IMR-90 (cell line): ENCODE measurements around the gene USP32. TPM values are rescaled to one million over a fixed set of nuclear protein-coding genes. Genes with fewer than 3 reads are reported as not detected.

Source experiments
- ATAC-seq: fragments of 200-7000 bp; cut with Tn5 transposase; 2 replicates; pipeline ENCODE4 v1.9.1; 2020; ENCODE audit warnings: low read depth, mild to moderate bottlenecking, moderate library complexity
- BruUV-seq: library from RNA; stranded (reverse); fragments of 400-500 nt; replicated peaks from 2 replicates; lab custom pipeline; 2021; lab: Mats Ljungman, UMichigan
- CTCF ChIA-PET: fragments of 300-600 bp; formaldehyde crosslinking; extraction: SDS; loops from one replicate; lab custom pipeline; 2021; ENCODE audit warnings: antibody characterized with exemption; lab: Yijun Ruan, JAX
- POLR2A ChIA-PET: fragments of 300-600 bp; sonication (Branson Sonifier 250); formaldehyde crosslinking; loops from one replicate; lab custom pipeline; 2022; ENCODE audit warnings: antibody characterized with exemption; ENCODE audit not compliant: unreplicated experiment; lab: Charles Lee
- DNase-seq: peaks from one replicate; pipeline ENCODE4 v3.0.0; 2013
- H2AFZ ChIP-seq: replicated peaks from 2 replicates; pipeline ENCODE3; 2013; ENCODE audit warnings: low read length, mild to moderate bottlenecking; ENCODE audit not compliant: poor library complexity
- H2AK5ac ChIP-seq: 2 replicates; pipeline ENCODE4 v1.6.1; 2013; ENCODE audit warnings: low read depth, low read length, inconsistent platforms
- H2AK9ac ChIP-seq: replicated peaks from 2 replicates; pipeline ENCODE3; 2013; ENCODE audit warnings: mild to moderate bottlenecking, low read depth, low read length, moderate library complexity; ENCODE audit not compliant: poor library complexity
- H2BK120ac ChIP-seq: 2 replicates; pipeline ENCODE4 v1.6.1; 2013; ENCODE audit warnings: low read depth, low read length, inconsistent platforms
- H2BK15ac ChIP-seq: 3 replicates; pipeline ENCODE4 v1.6.1; 2013; ENCODE audit warnings: low read depth, low read length, inconsistent platforms
- H2BK20ac ChIP-seq: 2 replicates; pipeline ENCODE4 v1.6.1; 2013; ENCODE audit warnings: low read depth, mild to moderate bottlenecking, inconsistent platforms, low read length, moderate library complexity
- H2BK5ac ChIP-seq: 2 replicates; pipeline ENCODE4 v1.6.1; 2013; ENCODE audit warnings: mild to moderate bottlenecking, low read depth, low read length, inconsistent platforms; ENCODE audit not compliant: poor library complexity, severe bottlenecking
- H3K14ac ChIP-seq: replicated peaks from 2 replicates; pipeline ENCODE4 v1.6.1; 2013; ENCODE audit warnings: low read depth, low read length, inconsistent platforms
- H3K18ac ChIP-seq: 2 replicates; pipeline ENCODE4 v1.6.1; 2013; ENCODE audit warnings: low read depth, low read length, control low read depth
- H3K23ac ChIP-seq: 2 replicates; pipeline ENCODE4 v1.6.1; 2013; ENCODE audit warnings: low read depth, low read length, inconsistent platforms
- H3K27ac ChIP-seq: 2 replicates; pipeline ENCODE4 v1.5.1; 2013; ENCODE audit warnings: mild to moderate bottlenecking, control low read depth, low read length; ENCODE audit not compliant: insufficient read depth
- H3K27me3 ChIP-seq: 2 replicates; pipeline ENCODE4 v1.6.1; 2013; ENCODE audit warnings: low read length; ENCODE audit not compliant: control insufficient read depth, insufficient read depth
- H3K36me3 ChIP-seq: 2 replicates; pipeline ENCODE4 v1.6.1; 2013; ENCODE audit warnings: low read length, mixed read lengths; ENCODE audit not compliant: control insufficient read depth, insufficient read depth
- H3K4ac ChIP-seq: 2 replicates; pipeline ENCODE4 v1.6.1; 2013; ENCODE audit warnings: low read depth, low read length, inconsistent platforms
- H3K4me1 ChIP-seq: 2 replicates; pipeline ENCODE4 v1.6.1; 2013; ENCODE audit warnings: low read length, mixed read lengths; ENCODE audit not compliant: control insufficient read depth, insufficient read depth
- H3K4me2 ChIP-seq: 2 replicates; pipeline ENCODE4 v1.6.1; 2013; ENCODE audit warnings: low read depth, mild to moderate bottlenecking, control low read depth, low read length, moderate library complexity
- H3K4me3 ChIP-seq: 2 replicates; pipeline ENCODE4 v1.5.1; 2013; ENCODE audit warnings: low read depth, mild to moderate bottlenecking, control low read depth, low read length, moderate library complexity; ENCODE audit not compliant: insufficient read depth
- H3K56ac ChIP-seq: 2 replicates; pipeline ENCODE4 v1.6.1; 2013; ENCODE audit warnings: low read length, inconsistent platforms; ENCODE audit not compliant: insufficient read depth; ENCODE audit errors: extremely low read depth
- H3K79me1 ChIP-seq, 2 experiments: 2 replicates each; pipeline ENCODE4 v1.6.1; 2013; ENCODE audit warnings: low read length in 2 of 2, inconsistent platforms in 1 of 2, low read depth in 1 of 2
- H3K9ac ChIP-seq: 2 replicates; pipeline ENCODE4 v1.6.1; 2013; ENCODE audit warnings: low read depth, low read length, control low read depth
- H3K9me1 ChIP-seq: 2 replicates; pipeline ENCODE4 v1.6.1; 2013; ENCODE audit warnings: low read length, inconsistent platforms; ENCODE audit not compliant: insufficient read depth
- H3K9me3 ChIP-seq: 2 replicates; pipeline ENCODE4 v1.6.1; 2013; ENCODE audit warnings: low read length; ENCODE audit not compliant: control insufficient read depth, insufficient read depth
- H4K20me1 ChIP-seq: 2 replicates; pipeline ENCODE4 v1.6.1; 2013; ENCODE audit warnings: low read length, inconsistent platforms; ENCODE audit not compliant: insufficient read depth
- H4K5ac ChIP-seq: 2 replicates; pipeline ENCODE4 v1.6.1; 2013; ENCODE audit warnings: mild to moderate bottlenecking, low read depth, low read length, control low read depth
- H4K8ac ChIP-seq, 2 experiments: 2 replicates each; pipeline ENCODE4 v1.6.1; 2013; ENCODE audit warnings: low read depth in 2 of 2, low read length in 2 of 2, control low read depth in 1 of 2, inconsistent platforms in 1 of 2
- H4K91ac ChIP-seq: 2 replicates; pipeline ENCODE4 v1.6.1; 2013; ENCODE audit warnings: low read depth, low read length, inconsistent platforms; ENCODE audit not compliant: insufficient read depth
- FOS ChIP-seq: fragments of 150-350 bp; IDR thresholded peaks from 2 replicates; pipeline ENCODE4 v1.6.1; 2016; ENCODE audit warnings: low read depth, low read length
- MXI1 ChIP-seq: IDR thresholded peaks from 2 replicates; pipeline ENCODE4 v1.6.1; 2012; ENCODE audit warnings: low read depth, mild to moderate bottlenecking, low read length, moderate library complexity, borderline replicate concordance
- POLR2A ChIP-seq: IDR thresholded peaks from 2 replicates; pipeline ENCODE4 v1.6.1; 2012; ENCODE audit warnings: mild to moderate bottlenecking, low read depth, low read length
- WGBS, 2 experiments: methylation state at CpG; one replicate each; pipeline versions ENCODE4 v1.1.5 to v1.1.7; 2013; ENCODE audit warnings: missing lambda C conversion rate in 2 of 2; ENCODE audit not compliant: insufficient read length in 1 of 2; ENCODE audit errors: extremely low coverage in 2 of 2; 5-methylcytosine and 5-hydroxymethylcytosine counted together
- dilution Hi-C: fragments of 300-500 bp; cut with HindIII; formaldehyde crosslinking; loops from one replicate; pipeline ENCODE4 v1.14.3; 2018; ENCODE audit warnings: low sequenced_read_pairs; ENCODE audit not compliant: unreplicated experiment
- in situ Hi-C: fragments of 300-500 bp; cut with MboI; formaldehyde crosslinking; loops from 3 replicates; pipeline ENCODE4 v1.14.3; 2019; ENCODE audit warnings: low sequenced_read_pairs, inconsistent platforms, mixed read lengths
- intact Hi-C: fragments of 100-400 bp; cut with micrococcal nuclease; formaldehyde crosslinking; loops from 2 replicates; pipeline ENCODE4 v1.10.0; 2022
- polyA plus RNA-seq, 3 experiments: library from polyadenylated mRNA; depleted of rRNA; stranded (reverse); fragments of >200 nt; gene quantifications; 2 replicates each; pipeline ENCODE4 v1.2.3, GENCODE V29; 2012; ENCODE audit warnings: low replicate concordance in 1 of 3
- total RNA-seq: library from RNA; depleted of rRNA; stranded (reverse); fragments of >200 nt; gene quantifications from 2 replicates; pipeline ENCODE4 v1.2.3, GENCODE V29; 2012

USP32 gene
- total and polyA plus RNA-seq, 2 of the 4 experiments (the other 2 are of a cell fraction): 16.8 to 46.8 TPM

- H4K91ac ChIP-seq: no peak overlapping the region
- peaks cover 75% of the 10 kb centered on the region for H3K27me3 ChIP-seq
- H2AFZ ChIP-seq: no peak overlapping the region
- no peak overlapping the region for H3K4me3 ChIP-seq
- no peak overlapping the region for H4K5ac ChIP-seq
- DNase-seq (no peak), ATAC-seq (no peak)
- TF ChIP-seq FOS: no peak
- no peak for TF ChIP-seq MXI1
- no peak for TF ChIP-seq POLR2A
- intact Hi-C loops: no loop called here
- H3K36me3 ChIP-seq: no peaks in the 10 kb centered on the region
- peaks cover 3% of the 10 kb centered on the region; the same call in 1 of the 2 replicates for H3K4me1 ChIP-seq
- no peak overlapping the region for H3K4me2 ChIP-seq
- no peak overlapping the region for H3K23ac ChIP-seq
- H2BK15ac ChIP-seq: no peak overlapping the region
- no peak overlapping the region for H3K14ac ChIP-seq
- no peak overlapping the region for H3K56ac ChIP-seq
- H4K8ac ChIP-seq: no peak overlapping the region
- no peak overlapping the region for H2BK5ac ChIP-seq
- 0 out of 2 replicates have a peak, but pooled peaks cover 5% of the 10 kb centered on the region for H4K20me1 ChIP-seq
- peaks cover 7% of the 10 kb centered on the region; the same call in 1 of the 2 replicates for H3K9me1 ChIP-seq
- H2BK120ac ChIP-seq: no peak overlapping the region
- dilution Hi-C loops: no loop called here
- H2AK9ac ChIP-seq: no peak overlapping the region
- H3K27ac ChIP-seq: no peak overlapping the region
- no peak overlapping the region for H3K9ac ChIP-seq
- no TSS peak for BruUV-seq
- H3K4ac ChIP-seq: no peak overlapping the region
- ChIA-PET CTCF (no interaction called here), POLR2A (no interaction called here)
- no peak overlapping the region for H2AK5ac ChIP-seq
- H2BK20ac ChIP-seq: no peak overlapping the region
- no peak overlapping the region for H3K18ac ChIP-seq
- in situ Hi-C loops: no loop called here
- no peaks in the 10 kb centered on the region for H3K9me3 ChIP-seq
- WGBS, 2 experiments: 48% methylated on average over 2 of the region's 5 CpGs; no CpG with 5 or more reads in 1 of the 2 experiments
- H3K79me1 ChIP-seq: no peaks in the 10 kb centered on the region
These were observed 240.6 kb downstream of the USP32 start for GRCh38 chr17:60151355-60151754.
